GM15510 (cell line): Measurements from ENCODE around the gene ARHGEF33.

ENCODE experiments used
- POLR2A ChIP-seq: IDR thresholded peaks from 3 replicates; pipeline ENCODE4 v1.6.1; 2011; ENCODE audit warnings: borderline replicate concordance; ENCODE audit not compliant: insufficient read length; ENCODE audit errors: extremely low read depth

ARHGEF33 gene

GRCh38 chr2:39017334-39017733 lies 127.7 kb downstream of the ARHGEF33 start:
- no peak for TF ChIP-seq POLR2A

- no peak for TF ChIP-seq POLR2A
Measured at GRCh38 chr2:39018638-39019037, 129.0 kb downstream of the ARHGEF33 start.

GRCh38 chr2:39020383-39020782 lies 130.7 kb downstream of the ARHGEF33 start:
- no peak for TF ChIP-seq POLR2A

- no peak for TF ChIP-seq POLR2A
Measured at GRCh38 chr2:39022642-39023235, 133.1 kb downstream of the ARHGEF33 start.

GRCh38 chr2:39023649-39024048 lies 134.0 kb downstream of the ARHGEF33 start:
- no peak for TF ChIP-seq POLR2A

GRCh38 chr2:39024833-39025232 lies 135.2 kb downstream of the ARHGEF33 start:
- no peak for TF ChIP-seq POLR2A
